ENCODE results near the gene DCST1. TPM values are rescaled to one million over a fixed set of nuclear protein-coding genes. Genes with fewer than 3 reads are reported as not detected.

Gene DCST1
- total RNA-seq, 1 donor from 2014 or later: not detected

DNA sequence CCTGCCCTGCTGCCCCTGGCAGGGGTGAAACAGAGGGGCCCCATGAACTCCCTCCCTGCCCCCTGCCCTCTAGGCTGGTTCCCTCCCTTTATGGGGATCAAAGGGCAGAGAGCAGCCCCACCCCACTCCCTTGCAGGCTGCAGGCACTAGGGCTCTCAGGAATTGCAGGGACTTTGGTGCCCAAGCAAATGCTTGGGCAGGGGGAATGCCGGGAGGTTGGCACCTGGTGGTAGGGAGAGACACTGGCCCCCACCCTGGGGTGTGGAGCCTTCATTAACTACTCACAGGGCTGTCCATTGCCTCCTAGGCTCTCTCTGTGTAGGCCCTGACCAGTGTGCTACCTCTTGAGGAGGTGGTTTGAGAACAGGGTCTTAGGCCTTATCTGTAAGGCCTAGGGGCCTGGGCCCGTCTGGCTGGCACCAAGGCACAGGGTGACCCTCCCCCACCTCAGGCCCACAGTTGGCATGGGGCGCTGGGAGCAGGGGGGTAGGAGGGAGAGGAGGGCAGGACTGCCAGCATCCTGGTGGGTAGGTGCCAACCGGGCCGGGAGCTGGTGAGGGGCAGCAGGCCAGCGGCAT is 26.3 kb upstream of the DCST1 start:
- DNase-seq (ENCODE audit: low spot score): no peak
- H3K27me3 Mint-ChIP-seq (ENCODE audit: unreplicated experiment): peaks cover 3% of the 10 kb centered on the region
- peaks cover 4% of the 10 kb centered on the region for H3K36me3 Mint-ChIP-seq (ENCODE audit: low read depth, unreplicated experiment)
- H3K4me3 Mint-ChIP-seq (ENCODE audit: unreplicated experiment): no peak overlapping the region
- no peak overlapping the region for H3K27ac Mint-ChIP-seq (ENCODE audit: unreplicated experiment)
- H3K4me1 Mint-ChIP-seq (ENCODE audit: unreplicated experiment): peaks cover 30% of the 10 kb centered on the region
- TF ChIP-seq, protein P1, sequence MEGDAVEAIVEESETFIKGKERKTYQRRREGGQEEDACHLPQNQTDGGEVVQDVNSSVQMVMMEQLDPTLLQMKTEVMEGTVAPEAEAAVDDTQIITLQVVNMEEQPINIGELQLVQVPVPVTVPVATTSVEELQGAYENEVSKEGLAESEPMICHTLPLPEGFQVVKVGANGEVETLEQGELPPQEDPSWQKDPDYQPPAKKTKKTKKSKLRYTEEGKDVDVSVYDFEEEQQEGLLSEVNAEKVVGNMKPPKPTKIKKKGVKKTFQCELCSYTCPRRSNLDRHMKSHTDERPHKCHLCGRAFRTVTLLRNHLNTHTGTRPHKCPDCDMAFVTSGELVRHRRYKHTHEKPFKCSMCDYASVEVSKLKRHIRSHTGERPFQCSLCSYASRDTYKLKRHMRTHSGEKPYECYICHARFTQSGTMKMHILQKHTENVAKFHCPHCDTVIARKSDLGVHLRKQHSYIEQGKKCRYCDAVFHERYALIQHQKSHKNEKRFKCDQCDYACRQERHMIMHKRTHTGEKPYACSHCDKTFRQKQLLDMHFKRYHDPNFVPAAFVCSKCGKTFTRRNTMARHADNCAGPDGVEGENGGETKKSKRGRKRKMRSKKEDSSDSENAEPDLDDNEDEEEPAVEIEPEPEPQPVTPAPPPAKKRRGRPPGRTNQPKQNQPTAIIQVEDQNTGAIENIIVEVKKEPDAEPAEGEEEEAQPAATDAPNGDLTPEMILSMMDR (IDR thresholded peaks at IDR 0.05; ENCODE audit: unreplicated experiment): no peak
- H3K9me3 Mint-ChIP-seq (ENCODE audit: unreplicated experiment): no peaks in the 10 kb centered on the region

DNA sequence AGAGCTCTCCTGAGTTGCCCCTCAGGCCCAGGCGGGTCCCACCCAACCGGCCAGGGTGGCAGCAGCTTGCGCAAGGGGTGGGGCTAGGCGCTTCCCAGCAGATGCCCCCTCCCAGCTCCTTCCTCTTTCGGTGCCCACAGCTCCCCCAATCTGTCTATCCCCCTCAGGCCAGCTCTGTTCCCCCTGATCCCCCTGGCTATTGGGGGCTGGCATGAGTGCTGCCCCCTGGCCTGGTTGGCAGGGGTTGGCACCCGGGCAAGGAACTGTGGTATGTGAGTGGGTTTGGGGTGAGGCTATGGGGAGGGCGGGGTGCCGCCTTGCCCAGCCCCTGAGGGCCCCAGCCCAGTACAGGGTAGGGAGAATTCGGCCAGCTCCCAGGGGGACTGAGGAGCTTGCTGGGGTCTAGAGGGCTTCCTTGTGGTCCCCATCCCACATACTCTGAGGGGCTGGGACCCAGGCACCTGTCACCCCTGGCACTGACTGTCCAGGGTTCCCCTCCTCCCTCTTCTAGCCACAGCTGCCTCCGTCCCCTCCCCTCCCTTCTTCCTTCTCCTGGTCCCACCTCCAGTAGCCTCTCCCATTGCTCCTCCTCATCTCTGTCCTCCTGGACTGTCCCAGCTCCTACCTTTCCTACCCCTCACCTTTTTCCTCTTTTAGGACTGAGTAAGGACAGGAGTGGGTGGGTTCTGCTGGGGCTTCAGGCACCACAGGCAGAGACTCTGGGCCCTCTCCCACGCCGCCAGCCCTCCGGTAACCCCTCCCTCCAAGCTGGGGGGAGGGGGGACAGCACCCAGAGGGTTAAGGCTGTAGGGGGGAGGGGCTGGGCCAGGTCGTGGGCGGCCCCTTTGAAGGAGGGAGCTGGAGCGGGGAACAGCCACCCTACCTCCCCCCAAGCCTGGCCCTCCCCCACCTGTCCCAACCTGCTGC is 25.3 kb upstream of the DCST1 start:
- H3K27ac Mint-ChIP-seq (ENCODE audit: unreplicated experiment): no peak overlapping the region
- TF ChIP-seq, protein P1 (IDR thresholded peaks at IDR 0.05; ENCODE audit: unreplicated experiment): no peak
- peaks cover 32% of the 10 kb centered on the region for H3K4me1 Mint-ChIP-seq (ENCODE audit: unreplicated experiment)
- H3K4me3 Mint-ChIP-seq (ENCODE audit: unreplicated experiment): no peak overlapping the region
- H3K9me3 Mint-ChIP-seq (ENCODE audit: unreplicated experiment): no peaks in the 10 kb centered on the region
- peaks cover 4% of the 10 kb centered on the region for H3K36me3 Mint-ChIP-seq (ENCODE audit: low read depth, unreplicated experiment)
- DNase-seq (ENCODE audit: low spot score): no peak
- H3K27me3 Mint-ChIP-seq (ENCODE audit: unreplicated experiment): peaks cover 5% of the 10 kb centered on the region

DNA sequence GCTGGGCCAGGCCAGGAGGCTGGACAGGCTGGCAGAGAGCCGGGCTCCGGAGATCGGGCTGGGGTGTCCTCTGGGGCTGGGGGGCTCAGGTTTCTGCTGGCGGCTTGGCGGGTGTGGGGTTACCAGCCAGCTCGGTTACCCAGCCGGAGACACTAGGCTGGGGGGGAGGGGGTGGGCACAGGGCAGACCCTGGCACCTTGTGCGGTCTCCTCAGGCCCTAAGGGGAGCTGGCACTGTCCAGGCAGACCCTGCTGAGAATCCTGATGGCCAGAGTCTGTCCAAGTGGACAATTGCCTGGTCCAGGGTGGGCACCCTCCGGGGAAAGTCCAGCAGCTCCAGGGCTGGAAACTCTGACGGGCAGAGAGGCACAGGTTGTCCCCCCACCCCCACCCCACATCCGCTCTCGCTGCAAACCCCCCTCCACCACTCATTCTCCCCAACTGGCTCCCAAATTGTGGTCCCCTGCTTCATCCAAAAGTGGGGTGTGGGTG is 24.4 kb upstream of the DCST1 start:
- TF ChIP-seq, protein P1 (IDR thresholded peaks at IDR 0.05; ENCODE audit: unreplicated experiment): no peak
- Mint-ChIP-seq H3K27ac (ENCODE audit: unreplicated experiment) (no peak overlapping the region), H3K9me3 (ENCODE audit: unreplicated experiment) (no peaks in the 10 kb centered on the region), H3K27me3 (ENCODE audit: unreplicated experiment) (peaks cover 5% of the 10 kb centered on the region), H3K4me3 (ENCODE audit: unreplicated experiment) (no peak overlapping the region), H3K4me1 (ENCODE audit: unreplicated experiment) (peaks cover 26% of the 10 kb centered on the region), H3K36me3 (ENCODE audit: low read depth, unreplicated experiment) (peaks cover 4% of the 10 kb centered on the region)
- no peak for DNase-seq (ENCODE audit: low spot score)

DNA sequence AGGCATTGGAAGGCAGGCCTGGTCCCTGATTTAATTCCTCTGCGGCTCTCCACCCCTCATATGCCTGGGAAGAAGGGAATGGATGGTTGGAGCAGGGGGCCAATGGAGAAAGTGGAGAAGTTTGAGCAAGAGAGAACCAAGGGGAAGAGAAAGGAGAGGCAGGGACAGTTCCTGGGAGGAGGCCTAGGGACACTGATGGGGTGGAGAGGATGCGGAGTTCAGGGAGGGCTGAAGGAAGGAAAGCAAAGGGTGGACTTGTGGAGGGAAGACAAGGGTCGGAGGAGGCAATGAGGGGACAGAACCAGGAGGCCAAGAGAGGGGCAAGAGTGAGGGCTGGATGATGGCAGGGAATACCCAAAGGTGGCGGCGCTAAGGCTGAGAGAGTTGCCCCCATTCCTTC is 23.9 kb upstream of the DCST1 start:
- no peak overlapping the region for H3K4me3 Mint-ChIP-seq (ENCODE audit: unreplicated experiment)

More for the DNA sequence above, 23.9 kb upstream of the DCST1 start:
- Mint-ChIP-seq H3K27ac (ENCODE audit: unreplicated experiment) (no peak overlapping the region), H3K27me3 (ENCODE audit: unreplicated experiment) (peaks cover 2% of the 10 kb centered on the region), H3K4me1 (ENCODE audit: unreplicated experiment) (peaks cover 24% of the 10 kb centered on the region), H3K9me3 (ENCODE audit: unreplicated experiment) (no peaks in the 10 kb centered on the region), H3K36me3 (ENCODE audit: low read depth, unreplicated experiment) (peaks cover 4% of the 10 kb centered on the region)
- DNase-seq (ENCODE audit: low spot score): no peak
- TF ChIP-seq, protein P1 (IDR thresholded peaks at IDR 0.05; ENCODE audit: unreplicated experiment): no peak
